ENCODE results near the gene PAMR1. TPM values are rescaled to one million over a fixed set of nuclear protein-coding genes. Genes with fewer than 3 reads are reported as not detected.

Gene PAMR1
- total RNA-seq, 1 donor, result 0.10 TPM

- H3K9me3 ChIP-seq (ENCODE audit: low read depth, low read length), result no peaks in the 10 kb centered on the region
- H3K27me3 ChIP-seq (ENCODE audit: insufficient read depth, low read length), result no peaks in the 10 kb centered on the region
- H3K4me3 ChIP-seq (ENCODE audit: low read length), result no peak overlapping the region
- H3K4me1 ChIP-seq (ENCODE audit: insufficient read depth, low read length), result no peaks in the 10 kb centered on the region
Measured at GRCh38 chr11:35491231-35491871, 34.1 kb downstream of the PAMR1 start.

DNA sequence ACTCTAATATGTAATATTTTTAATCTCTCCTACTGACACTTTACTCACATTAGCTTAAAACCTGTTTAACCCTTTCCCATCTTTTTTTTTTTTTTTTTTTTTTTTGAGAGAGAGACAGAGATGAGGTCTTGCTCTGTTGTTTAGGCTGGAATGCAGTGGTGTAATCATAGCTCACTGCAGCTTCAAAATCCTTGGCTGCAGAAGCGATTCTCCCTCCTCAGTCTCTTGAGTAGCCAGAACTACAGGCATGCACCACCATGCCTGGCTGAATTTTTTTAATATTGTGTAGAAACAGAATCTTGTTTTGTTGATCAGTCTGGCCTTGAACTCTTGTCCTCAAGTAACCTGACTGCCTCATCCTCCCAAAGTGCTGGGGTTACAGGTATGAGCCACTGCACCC is 37.3 kb downstream of the PAMR1 start:
- Histone ChIP-seq H3K9me3 (ENCODE audit: low read depth, low read length) (peaks cover 4% of the 10 kb centered on the region), H3K27me3 (ENCODE audit: insufficient read depth, low read length) (peaks cover 19% of the 10 kb centered on the region), H3K4me3 (ENCODE audit: low read length) (no peak overlapping the region), H3K4me1 (ENCODE audit: insufficient read depth, low read length) (no peaks in the 10 kb centered on the region)

- Histone ChIP-seq H3K4me1 (ENCODE audit: insufficient read depth, low read length) (no peaks in the 10 kb centered on the region), H3K27me3 (ENCODE audit: insufficient read depth, low read length) (peaks cover 21% of the 10 kb centered on the region), H3K9me3 (ENCODE audit: low read depth, low read length) (peaks cover 9% of the 10 kb centered on the region), H3K4me3 (ENCODE audit: low read length) (no peak overlapping the region)
Measured at GRCh38 chr11:35487532-35488078, 37.8 kb downstream of the PAMR1 start.

GRCh38 chr11:35486934-35487333 is 38.5 kb downstream of the PAMR1 start:
- Histone ChIP-seq H3K4me1 (ENCODE audit: insufficient read depth, low read length) (no peaks in the 10 kb centered on the region), H3K27me3 (ENCODE audit: insufficient read depth, low read length) (peaks cover 21% of the 10 kb centered on the region), H3K9me3 (ENCODE audit: low read depth, low read length) (peaks cover 11% of the 10 kb centered on the region), H3K4me3 (ENCODE audit: low read length) (no peak overlapping the region)

DNA sequence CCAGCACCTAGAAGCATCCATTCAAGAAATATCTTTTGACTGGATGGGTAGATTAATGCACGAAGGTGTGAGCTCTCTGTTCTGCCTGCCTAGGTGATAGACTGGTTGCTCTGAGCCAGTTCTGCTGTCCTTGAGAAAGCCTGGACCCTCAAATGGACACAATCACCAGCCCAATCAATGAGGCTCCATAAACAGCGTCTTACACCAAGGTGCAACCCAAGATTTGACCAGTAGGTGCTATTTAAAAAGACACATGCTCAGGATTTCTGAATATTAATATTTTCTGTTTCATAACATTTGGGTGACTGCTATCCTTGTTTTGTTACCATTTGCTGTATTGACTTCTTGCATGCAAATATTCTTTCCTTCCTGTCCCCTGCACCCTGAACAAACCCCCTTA is 39.0 kb downstream of the PAMR1 start:
- H3K27me3 ChIP-seq (ENCODE audit: insufficient read depth, low read length), result peaks cover 21% of the 10 kb centered on the region
- H3K9me3 ChIP-seq (ENCODE audit: low read depth, low read length), result peaks cover 11% of the 10 kb centered on the region
- no peaks in the 10 kb centered on the region for H3K4me1 ChIP-seq (ENCODE audit: insufficient read depth, low read length)
- H3K4me3 ChIP-seq (ENCODE audit: low read length), result no peak overlapping the region

DNA sequence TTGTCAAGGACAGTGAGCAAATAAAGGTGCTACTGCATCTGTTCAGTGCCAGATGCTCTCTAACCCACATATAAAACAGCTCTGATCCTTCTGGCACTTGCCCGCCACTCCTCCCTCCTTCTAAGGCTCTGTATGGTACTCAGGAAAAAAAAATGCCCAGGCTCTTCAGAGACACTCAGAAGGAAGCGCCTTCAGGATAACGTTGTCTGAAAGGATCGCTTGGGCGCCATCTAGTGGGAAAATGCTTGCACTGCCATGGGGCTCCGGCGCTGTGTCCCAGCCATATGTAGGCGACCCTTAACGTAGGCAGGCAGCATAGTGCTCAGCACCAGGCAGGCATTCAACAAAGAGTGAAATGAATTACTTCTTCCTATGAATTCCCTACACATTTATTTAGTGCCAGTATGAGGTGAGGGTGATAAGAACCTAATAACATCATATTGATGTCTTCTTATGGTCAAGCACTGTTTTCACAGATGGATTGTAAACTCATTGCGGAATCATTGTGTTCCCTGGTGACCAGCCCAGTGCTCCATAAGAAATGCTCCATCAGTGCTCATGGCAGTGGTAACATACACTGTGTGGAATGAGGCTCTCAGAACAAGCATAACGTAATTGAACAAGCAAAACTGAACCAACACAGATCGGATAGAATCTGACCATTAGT is 39.6 kb downstream of the PAMR1 start:
- H3K27me3 ChIP-seq (ENCODE audit: insufficient read depth, low read length), result peaks cover 21% of the 10 kb centered on the region
- H3K4me1 ChIP-seq (ENCODE audit: insufficient read depth, low read length), result no peaks in the 10 kb centered on the region
- no peak overlapping the region for H3K4me3 ChIP-seq (ENCODE audit: low read length)
- H3K9me3 ChIP-seq (ENCODE audit: low read depth, low read length), result peaks cover 11% of the 10 kb centered on the region

- peaks cover 25% of the 10 kb centered on the region for H3K27me3 ChIP-seq (ENCODE audit: insufficient read depth, low read length)
- H3K4me1 ChIP-seq (ENCODE audit: insufficient read depth, low read length), result no peaks in the 10 kb centered on the region
- no peak overlapping the region for H3K4me3 ChIP-seq (ENCODE audit: low read length)
- H3K9me3 ChIP-seq (ENCODE audit: low read depth, low read length), result peaks cover 11% of the 10 kb centered on the region
Measured at GRCh38 chr11:35484435-35484834, 41.0 kb downstream of the PAMR1 start.

GRCh38 chr11:35483131-35483820 is 42.1 kb downstream of the PAMR1 start:
- Histone ChIP-seq H3K4me1 (ENCODE audit: insufficient read depth, low read length) (no peaks in the 10 kb centered on the region), H3K4me3 (ENCODE audit: low read length) (no peak overlapping the region), H3K9me3 (ENCODE audit: low read depth, low read length) (peaks cover 11% of the 10 kb centered on the region), H3K27me3 (ENCODE audit: insufficient read depth, low read length) (peaks cover 25% of the 10 kb centered on the region)

DNA sequence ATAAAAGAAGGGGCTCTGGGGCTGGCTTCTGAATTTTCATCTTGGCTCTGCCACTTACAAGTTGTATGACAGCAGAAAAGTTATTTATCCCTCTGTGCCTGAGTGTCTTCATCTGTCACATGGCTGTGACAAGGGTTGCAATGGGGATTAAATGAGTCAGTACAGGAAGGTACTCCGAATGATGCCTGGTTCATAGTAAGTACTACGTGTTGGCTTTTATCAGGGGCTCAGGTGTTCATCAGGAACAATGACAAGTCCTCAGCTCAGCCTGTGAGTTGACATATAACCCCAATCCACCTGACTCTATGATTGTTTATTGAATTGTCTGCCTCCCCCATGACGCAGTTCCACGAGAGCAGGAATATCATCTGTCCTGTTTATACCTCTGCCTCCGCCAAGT is 45.7 kb downstream of the PAMR1 start:
- H3K4me3 ChIP-seq (ENCODE audit: low read length), result no peak overlapping the region
- no peaks in the 10 kb centered on the region for H3K4me1 ChIP-seq (ENCODE audit: insufficient read depth, low read length)
- H3K27me3 ChIP-seq (ENCODE audit: insufficient read depth, low read length), result peaks cover 18% of the 10 kb centered on the region
- peaks cover 11% of the 10 kb centered on the region for H3K9me3 ChIP-seq (ENCODE audit: low read depth, low read length)

DNA sequence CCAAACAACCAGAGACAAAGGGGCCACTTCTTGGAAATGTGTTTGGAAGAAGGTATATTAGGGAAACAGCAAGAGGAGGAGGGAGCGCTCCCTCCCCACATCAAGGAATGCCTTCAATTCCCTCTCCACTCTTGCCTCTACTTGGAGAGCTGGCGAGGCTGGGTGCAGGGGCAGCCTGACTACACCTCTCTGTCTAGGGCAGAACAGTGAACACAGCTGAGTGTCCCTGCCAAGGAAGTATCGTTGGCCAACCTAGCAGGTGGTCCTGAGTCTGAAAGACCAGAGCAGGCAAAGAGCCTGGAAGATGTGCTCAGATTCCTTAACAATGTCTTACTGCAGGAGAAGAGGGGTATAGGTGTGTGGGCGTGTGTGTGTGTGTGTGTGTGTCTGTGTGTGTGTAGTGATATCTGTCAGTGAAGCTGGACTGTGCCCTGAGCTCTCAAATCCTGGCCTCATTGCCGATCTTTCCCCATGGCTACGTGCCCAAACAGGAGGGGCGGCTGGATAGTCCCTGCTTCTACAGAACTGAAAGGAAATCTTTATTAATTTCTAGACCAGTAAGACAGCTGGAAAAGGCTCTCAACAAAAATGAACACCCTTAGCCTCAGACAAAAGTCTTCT is 46.8 kb downstream of the PAMR1 start:
- H3K27me3 ChIP-seq (ENCODE audit: insufficient read depth, low read length), result peaks cover 10% of the 10 kb centered on the region
- no peak overlapping the region for H3K4me3 ChIP-seq (ENCODE audit: low read length)
- no peaks in the 10 kb centered on the region for H3K4me1 ChIP-seq (ENCODE audit: insufficient read depth, low read length)
- peaks cover 11% of the 10 kb centered on the region for H3K9me3 ChIP-seq (ENCODE audit: low read depth, low read length)

- peaks cover 5% of the 10 kb centered on the region for H3K9me3 ChIP-seq (ENCODE audit: low read depth, low read length)
- H3K27me3 ChIP-seq (ENCODE audit: insufficient read depth, low read length), result peaks cover 5% of the 10 kb centered on the region
- H3K4me3 ChIP-seq (ENCODE audit: low read length), result no peak overlapping the region
- no peaks in the 10 kb centered on the region for H3K4me1 ChIP-seq (ENCODE audit: insufficient read depth, low read length)
Measured at GRCh38 chr11:35477901-35478300, 47.5 kb downstream of the PAMR1 start.

GRCh38 chr11:35474688-35475087 is 50.7 kb downstream of the PAMR1 start:
- no peak overlapping the region for H3K4me3 ChIP-seq (ENCODE audit: low read length)
- H3K9me3 ChIP-seq (ENCODE audit: low read depth, low read length), result no peaks in the 10 kb centered on the region
- peaks cover 1% of the 10 kb centered on the region for H3K27me3 ChIP-seq (ENCODE audit: insufficient read depth, low read length)
- H3K4me1 ChIP-seq (ENCODE audit: insufficient read depth, low read length), result no peaks in the 10 kb centered on the region

DNA sequence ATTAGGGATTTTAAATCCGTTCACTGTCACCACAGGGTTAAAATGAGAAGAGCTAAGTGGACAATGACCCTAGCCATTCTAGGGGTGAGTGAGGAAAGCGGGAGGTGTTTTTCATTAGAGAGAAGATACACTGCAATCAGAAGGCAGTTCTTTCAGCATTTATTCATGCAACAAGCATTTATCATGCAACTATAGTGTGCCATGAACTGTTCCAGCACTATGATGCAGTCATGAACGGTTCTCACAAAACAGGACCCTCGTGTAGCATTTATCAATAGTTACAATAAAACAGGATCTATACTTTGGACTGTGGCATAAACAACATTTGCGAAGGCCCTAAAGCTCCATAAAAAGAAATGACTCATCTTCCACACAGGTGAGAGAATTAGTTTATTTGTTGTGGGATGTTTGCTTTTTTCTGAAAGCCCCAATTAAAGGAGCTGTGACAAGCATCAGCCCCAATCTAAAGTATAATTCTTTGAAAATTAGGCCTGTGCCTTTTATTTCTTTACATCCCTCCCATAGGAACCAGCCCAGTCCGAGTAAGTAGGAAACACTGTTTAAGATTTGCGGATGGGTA is 51.5 kb downstream of the PAMR1 start:
- Histone ChIP-seq H3K4me1 (ENCODE audit: insufficient read depth, low read length) (no peaks in the 10 kb centered on the region), H3K4me3 (ENCODE audit: low read length) (no peak overlapping the region), H3K9me3 (ENCODE audit: low read depth, low read length) (no peaks in the 10 kb centered on the region), H3K27me3 (ENCODE audit: insufficient read depth, low read length) (no peaks in the 10 kb centered on the region)

GRCh38 chr11:35470616-35471015 is 54.8 kb downstream of the PAMR1 start:
- no peaks in the 10 kb centered on the region for H3K9me3 ChIP-seq (ENCODE audit: low read depth, low read length)
- no peaks in the 10 kb centered on the region for H3K27me3 ChIP-seq (ENCODE audit: insufficient read depth, low read length)
- H3K4me3 ChIP-seq (ENCODE audit: low read length), result no peak overlapping the region
- H3K4me1 ChIP-seq (ENCODE audit: insufficient read depth, low read length), result no peaks in the 10 kb centered on the region

DNA sequence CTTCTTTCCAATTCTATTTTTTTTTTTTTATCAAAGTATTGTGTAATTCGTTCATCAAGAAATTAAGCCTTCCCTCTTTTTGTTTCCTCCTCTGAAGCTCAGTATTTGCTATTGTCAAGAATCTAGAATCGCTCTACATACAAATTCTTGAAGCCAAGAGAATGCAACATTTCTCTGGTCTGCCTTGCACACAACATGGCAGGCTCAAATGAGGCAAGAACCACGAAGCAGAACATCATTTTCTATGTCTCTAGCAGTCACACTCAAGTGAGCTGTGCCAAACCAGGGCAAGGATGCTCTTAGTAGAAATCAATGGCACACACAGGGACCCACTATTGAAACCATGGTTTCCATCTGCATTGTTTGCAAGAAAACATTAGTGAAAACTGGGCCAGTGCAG is 59.4 kb downstream of the PAMR1 start:
- Histone ChIP-seq H3K27me3 (ENCODE audit: insufficient read depth, low read length) (peaks cover 2% of the 10 kb centered on the region), H3K4me3 (ENCODE audit: low read length) (no peak overlapping the region), H3K4me1 (ENCODE audit: insufficient read depth, low read length) (no peaks in the 10 kb centered on the region), H3K9me3 (ENCODE audit: low read depth, low read length) (no peaks in the 10 kb centered on the region)
